ENCODE data around the gene MYO7A.

The MYO7A gene

DNA sequence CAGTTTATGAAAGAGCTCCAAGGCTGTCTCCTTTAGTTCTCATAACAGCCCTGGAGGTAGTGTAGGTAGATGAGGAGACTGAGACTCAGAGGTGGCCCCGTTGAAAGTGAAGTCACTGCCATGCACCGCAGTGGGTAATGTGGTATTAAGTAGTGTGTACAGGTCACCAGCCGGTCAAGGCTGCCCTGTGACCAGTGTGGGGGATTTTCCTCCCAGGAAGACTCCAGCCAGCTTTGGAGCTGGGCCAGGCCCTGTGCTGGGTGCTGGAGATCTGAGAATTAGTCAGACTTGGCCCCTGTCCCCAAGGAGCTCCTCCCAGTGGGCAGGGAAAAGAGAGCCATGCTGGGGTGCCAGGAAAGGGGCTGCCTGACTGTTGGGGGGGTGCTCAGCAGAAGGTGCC lies 20.1 kb upstream of the MYO7A start:
- TF ChIP-seq, protein P1, sequence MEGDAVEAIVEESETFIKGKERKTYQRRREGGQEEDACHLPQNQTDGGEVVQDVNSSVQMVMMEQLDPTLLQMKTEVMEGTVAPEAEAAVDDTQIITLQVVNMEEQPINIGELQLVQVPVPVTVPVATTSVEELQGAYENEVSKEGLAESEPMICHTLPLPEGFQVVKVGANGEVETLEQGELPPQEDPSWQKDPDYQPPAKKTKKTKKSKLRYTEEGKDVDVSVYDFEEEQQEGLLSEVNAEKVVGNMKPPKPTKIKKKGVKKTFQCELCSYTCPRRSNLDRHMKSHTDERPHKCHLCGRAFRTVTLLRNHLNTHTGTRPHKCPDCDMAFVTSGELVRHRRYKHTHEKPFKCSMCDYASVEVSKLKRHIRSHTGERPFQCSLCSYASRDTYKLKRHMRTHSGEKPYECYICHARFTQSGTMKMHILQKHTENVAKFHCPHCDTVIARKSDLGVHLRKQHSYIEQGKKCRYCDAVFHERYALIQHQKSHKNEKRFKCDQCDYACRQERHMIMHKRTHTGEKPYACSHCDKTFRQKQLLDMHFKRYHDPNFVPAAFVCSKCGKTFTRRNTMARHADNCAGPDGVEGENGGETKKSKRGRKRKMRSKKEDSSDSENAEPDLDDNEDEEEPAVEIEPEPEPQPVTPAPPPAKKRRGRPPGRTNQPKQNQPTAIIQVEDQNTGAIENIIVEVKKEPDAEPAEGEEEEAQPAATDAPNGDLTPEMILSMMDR (IDR thresholded peaks at IDR 0.05; ENCODE audit: low read depth, low read length, missing control alignments): no peak
- H3K4me3 ChIP-seq (replicated peaks; ENCODE audit: low read depth, low read length): no peak overlapping the region
- peak; percentile 53 for DNase-seq (ENCODE audit: extremely low read depth, low read depth)

GRCh38 chr11:77108436-77108835 lies 19.6 kb upstream of the MYO7A start:
- no peak overlapping the region for H3K4me3 ChIP-seq (replicated peaks; ENCODE audit: low read depth, low read length)
- DNase-seq (ENCODE audit: extremely low read depth, low read depth): no peak
- TF ChIP-seq, protein P1 (IDR thresholded peaks at IDR 0.05; ENCODE audit: low read depth, low read length, missing control alignments): no peak

GRCh38 chr11:77109236-77110019 lies 18.6 kb upstream of the MYO7A start:
- TF ChIP-seq, protein P1 (IDR thresholded peaks at IDR 0.05; ENCODE audit: low read depth, low read length, missing control alignments): no peak

DNA sequence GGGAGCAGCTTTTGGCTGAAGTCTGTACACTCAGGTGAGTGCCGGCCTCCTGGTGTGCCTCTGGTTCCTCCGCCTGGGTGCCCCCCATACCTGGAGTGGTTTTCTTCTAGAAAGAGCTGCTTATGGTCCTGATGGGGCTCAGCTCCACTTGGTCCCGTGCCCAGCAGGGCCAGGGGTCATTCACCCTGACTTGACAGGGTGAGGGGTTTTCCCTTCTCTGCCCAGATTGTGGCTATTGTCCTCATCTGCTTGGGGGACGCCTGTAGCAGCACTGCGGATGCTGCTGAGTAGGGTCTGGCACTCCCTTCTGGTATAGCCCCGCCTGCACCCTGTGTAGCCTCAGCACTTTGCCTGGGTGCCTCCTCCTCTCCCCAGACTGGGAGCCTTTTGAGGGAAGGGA lies 17.2 kb upstream of the MYO7A start:
- DNase-seq (ENCODE audit: extremely low read depth, low read depth): no peak
- TF ChIP-seq, protein P1 (IDR thresholded peaks at IDR 0.05; ENCODE audit: low read depth, low read length, missing control alignments): no peak
- H3K4me3 ChIP-seq (replicated peaks; ENCODE audit: low read depth, low read length): no peak overlapping the region

More at GRCh38 chr11:77109236-77110019, 18.6 kb upstream of the MYO7A start:
- no peak overlapping the region for H3K4me3 ChIP-seq (replicated peaks; ENCODE audit: low read depth, low read length)
- no peak for DNase-seq (ENCODE audit: extremely low read depth, low read depth)

DNA sequence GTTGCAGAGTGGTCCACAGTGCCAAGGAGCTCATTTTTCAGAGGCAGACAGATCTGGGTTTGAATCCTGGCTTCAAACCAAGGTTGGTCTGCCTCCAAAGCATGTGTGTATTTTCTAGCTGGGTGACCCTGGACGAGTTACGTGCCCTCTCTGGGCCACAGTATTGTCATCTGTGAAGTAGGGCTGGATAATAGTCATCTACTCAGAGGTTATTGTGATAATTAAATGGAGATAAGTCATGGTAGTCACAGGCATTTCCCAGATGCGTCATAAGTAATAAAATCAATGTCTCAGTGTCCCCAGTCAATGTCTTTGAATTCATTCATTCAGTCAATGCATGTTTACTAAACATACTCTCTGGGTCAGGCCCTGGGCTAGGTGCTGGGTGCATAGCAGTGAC lies 16.8 kb upstream of the MYO7A start:
- H3K4me3 ChIP-seq (replicated peaks; ENCODE audit: low read depth, low read length): no peak overlapping the region
- TF ChIP-seq, protein P1 (IDR thresholded peaks at IDR 0.05; ENCODE audit: low read depth, low read length, missing control alignments): no peak
- DNase-seq (ENCODE audit: extremely low read depth, low read depth): no peak

GRCh38 chr11:77111946-77112345 lies 16.1 kb upstream of the MYO7A start:
- DNase-seq (ENCODE audit: extremely low read depth, low read depth): no peak
- no peak overlapping the region for H3K4me3 ChIP-seq (replicated peaks; ENCODE audit: low read depth, low read length)
- TF ChIP-seq, protein P1 (IDR thresholded peaks at IDR 0.05; ENCODE audit: low read depth, low read length, missing control alignments): no peak

Measured in HFF-Myc (cell line).